ENCODE data around the gene TJP3.

DNA sequence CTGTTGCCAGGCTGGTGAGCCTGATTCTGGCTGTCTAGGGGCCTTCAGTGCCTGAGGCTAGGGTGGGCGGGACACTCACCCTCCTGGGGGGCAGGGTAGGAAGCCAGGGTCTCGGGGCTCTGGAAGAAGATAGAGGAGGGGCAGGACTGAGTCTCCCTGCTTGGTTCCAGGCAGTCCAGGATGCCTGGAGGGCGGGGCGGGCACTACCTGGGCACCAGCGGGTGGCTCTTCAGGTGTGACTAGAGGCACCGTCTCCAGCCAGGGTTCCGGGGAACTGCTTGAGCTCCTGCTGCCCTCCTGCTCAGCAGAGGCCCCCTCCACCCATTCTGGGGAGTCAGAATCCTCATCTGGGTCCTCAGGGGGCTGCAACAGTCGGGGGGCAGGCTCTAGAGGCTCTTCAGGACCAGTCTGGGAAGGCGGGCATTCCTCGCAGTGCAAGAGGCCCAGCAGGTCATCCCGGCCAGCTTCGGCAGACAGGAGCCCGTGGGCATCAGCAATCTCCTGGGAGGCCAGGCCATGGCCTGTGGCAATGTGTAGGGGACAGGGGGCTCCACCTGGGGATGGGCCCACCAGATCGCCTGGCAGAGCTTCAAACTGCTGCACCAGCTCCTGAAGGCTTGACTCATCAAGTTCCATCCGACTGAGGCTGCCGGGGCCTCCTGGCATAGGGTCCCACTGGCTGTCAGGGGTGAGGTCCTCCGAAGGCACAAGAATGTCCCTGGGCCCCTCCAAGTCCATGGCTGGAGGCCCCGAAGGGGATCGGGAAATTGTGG is 51.5 kb downstream of the TJP3 start:
- TF ChIP-seq ZBTB7A (IDR thresholded peaks at IDR 0.05; ENCODE audit: low read depth) (no peak), EP300 (IDR thresholded peaks at IDR 0.05; ENCODE audit: borderline replicate concordance) (no peak), TAF1 (IDR thresholded peaks at IDR 0.05; ENCODE audit: low read depth) (no peak), TCF12 (IDR thresholded peaks at IDR 0.05; ENCODE audit: low read depth) (no peak), RAD21 (IDR thresholded peaks at IDR 0.05; ENCODE audit: low read depth) (no peak), EGR1 (IDR thresholded peaks at IDR 0.05) (no peak), FOXM1 (IDR thresholded peaks at IDR 0.05; ENCODE audit: borderline replicate concordance, low read depth) (no peak), TEAD4 (IDR thresholded peaks at IDR 0.05) (no peak), YY1 (IDR thresholded peaks at IDR 0.05; ENCODE audit: low read depth) (no peak)
- TF ChIP-seq, protein P1, sequence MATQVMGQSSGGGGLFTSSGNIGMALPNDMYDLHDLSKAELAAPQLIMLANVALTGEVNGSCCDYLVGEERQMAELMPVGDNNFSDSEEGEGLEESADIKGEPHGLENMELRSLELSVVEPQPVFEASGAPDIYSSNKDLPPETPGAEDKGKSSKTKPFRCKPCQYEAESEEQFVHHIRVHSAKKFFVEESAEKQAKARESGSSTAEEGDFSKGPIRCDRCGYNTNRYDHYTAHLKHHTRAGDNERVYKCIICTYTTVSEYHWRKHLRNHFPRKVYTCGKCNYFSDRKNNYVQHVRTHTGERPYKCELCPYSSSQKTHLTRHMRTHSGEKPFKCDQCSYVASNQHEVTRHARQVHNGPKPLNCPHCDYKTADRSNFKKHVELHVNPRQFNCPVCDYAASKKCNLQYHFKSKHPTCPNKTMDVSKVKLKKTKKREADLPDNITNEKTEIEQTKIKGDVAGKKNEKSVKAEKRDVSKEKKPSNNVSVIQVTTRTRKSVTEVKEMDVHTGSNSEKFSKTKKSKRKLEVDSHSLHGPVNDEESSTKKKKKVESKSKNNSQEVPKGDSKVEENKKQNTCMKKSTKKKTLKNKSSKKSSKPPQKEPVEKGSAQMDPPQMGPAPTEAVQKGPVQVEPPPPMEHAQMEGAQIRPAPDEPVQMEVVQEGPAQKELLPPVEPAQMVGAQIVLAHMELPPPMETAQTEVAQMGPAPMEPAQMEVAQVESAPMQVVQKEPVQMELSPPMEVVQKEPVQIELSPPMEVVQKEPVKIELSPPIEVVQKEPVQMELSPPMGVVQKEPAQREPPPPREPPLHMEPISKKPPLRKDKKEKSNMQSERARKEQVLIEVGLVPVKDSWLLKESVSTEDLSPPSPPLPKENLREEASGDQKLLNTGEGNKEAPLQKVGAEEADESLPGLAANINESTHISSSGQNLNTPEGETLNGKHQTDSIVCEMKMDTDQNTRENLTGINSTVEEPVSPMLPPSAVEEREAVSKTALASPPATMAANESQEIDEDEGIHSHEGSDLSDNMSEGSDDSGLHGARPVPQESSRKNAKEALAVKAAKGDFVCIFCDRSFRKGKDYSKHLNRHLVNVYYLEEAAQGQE (IDR thresholded peaks at IDR 0.05; ENCODE audit: low read depth): no peak
